ENCODE data around the gene MIPOL1.

DNA sequence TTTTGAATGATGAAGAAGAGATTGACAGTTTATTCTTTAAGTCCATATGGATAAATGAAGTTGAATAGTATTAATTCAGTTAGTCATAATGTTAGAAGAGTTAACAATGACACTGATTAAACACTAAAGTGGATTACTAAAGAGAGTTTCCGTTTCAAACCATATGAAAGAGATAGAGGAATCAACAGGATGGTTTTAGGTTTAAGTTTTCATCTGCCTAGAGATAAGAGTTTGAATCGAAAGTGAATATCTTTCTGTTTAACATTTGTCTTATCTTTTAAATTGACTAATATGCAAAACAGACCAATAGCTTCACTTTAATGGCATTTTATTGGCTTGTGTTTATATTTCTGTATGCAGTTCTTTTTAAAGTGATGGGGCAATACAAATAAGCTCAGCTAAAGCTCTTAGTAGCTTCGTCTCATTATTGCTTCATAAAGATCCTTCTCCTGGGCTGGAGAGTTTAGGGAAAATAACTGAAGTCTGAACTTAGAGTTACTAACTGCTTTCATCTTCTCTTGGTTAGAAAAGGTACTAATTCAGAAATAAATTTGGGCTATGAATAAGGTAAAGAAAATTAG, 66.0 kb downstream of the MIPOL1 start:
- TF ChIP-seq EZH2 (IDR thresholded peaks at IDR 0.05; ENCODE audit: insufficient read depth, poor library complexity, severe bottlenecking) (no peak), EZH2phosphoT487 (IDR thresholded peaks at IDR 0.05; ENCODE audit: insufficient read depth, low read depth) (no peak)
